Fibroblast of mammary gland (primary cell): Measurements from ENCODE around the gene THBS2.

ENCODE experiments used
- DNase-seq: peaks from one replicate; pipeline ENCODE4 v3.0.0-alpha.2; 2010; ENCODE audit warnings: low read depth
- H3K4me3 ChIP-seq: 2 replicates; pipeline ENCODE4 v1.5.1; 2011; ENCODE audit warnings: low read depth, mild to moderate bottlenecking, low read length, moderate library complexity; ENCODE audit not compliant: control insufficient read depth
- CTCF ChIP-seq: conservative IDR thresholded peaks from 2 replicates; pipeline ENCODE4 v1.5.1; 2011; ENCODE audit warnings: low read depth, low read length, inconsistent platforms; ENCODE audit not compliant: control insufficient read depth, insufficient read depth

THBS2 gene

DNA sequence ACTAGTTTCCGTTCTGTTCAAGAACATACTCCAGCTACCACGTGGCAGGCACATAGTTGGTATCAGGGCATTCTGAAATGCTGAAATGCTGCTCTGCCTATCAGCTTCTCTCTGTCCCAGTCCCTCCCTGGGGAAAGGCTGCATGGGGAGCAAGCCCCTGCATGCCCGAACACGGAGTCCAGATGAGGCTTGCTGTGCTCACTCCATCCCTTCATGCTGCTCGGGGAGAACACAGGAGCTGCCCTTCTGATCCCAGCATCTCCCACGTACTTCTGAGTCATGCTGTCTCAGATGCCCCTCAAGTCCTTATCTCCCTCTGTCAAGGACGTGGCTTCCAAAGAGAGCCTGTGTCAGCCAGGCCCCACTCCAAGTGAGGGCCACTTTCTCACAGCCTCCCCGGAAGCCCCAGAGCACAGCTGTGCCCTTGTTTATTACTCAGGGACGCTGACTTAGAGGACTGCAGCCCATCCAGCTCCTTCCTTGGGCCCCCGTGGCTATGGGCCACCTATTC is 29.4 kb downstream of the THBS2 start:
- DNase-seq: peak; percentile 96
- TF ChIP-seq CTCF: no peak
- H3K4me3 ChIP-seq: no peak overlapping the region

DNA sequence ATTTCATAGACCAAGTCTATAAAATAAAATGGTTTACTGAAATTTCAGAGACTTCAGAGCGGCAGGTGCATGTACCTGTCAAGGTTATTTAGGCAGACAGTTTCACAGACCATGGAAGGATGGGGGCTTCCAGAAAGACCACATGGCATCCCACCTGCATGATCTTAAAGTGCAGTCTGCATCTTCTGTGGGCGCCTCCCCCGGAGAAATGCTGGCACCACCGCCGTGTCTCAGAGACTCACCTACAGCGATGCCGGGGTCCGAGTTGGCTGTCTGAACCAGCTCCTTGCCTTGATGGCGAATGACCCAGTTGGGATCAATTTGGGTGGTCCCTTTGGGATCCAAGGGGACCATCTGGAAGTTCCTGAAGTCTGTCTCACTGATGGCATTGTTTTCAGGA is 30.6 kb downstream of the THBS2 start:
- DNase-seq: no peak
- no peak overlapping the region for H3K4me3 ChIP-seq
- no peak for TF ChIP-seq CTCF

DNA sequence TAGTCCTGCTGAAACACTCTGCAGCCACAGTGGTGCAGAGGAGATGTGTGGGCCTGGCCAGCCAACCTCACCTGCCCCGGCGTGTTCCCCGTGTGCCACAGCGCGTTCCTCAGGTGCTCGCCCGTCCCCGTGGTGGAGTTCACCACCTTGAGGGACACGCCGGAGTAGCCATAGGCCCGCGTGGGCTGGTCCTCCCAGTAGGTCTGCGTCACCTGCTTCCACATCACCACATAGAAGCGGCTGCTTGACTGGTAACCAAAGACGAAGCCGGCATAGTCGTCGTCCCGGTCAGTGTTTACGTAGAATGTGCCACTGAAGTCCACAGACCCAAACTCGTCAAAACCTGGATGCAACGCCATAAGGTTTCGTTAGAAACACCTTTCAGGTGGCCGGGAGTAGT is 31.5 kb downstream of the THBS2 start:
- no peak for TF ChIP-seq CTCF

DNA sequence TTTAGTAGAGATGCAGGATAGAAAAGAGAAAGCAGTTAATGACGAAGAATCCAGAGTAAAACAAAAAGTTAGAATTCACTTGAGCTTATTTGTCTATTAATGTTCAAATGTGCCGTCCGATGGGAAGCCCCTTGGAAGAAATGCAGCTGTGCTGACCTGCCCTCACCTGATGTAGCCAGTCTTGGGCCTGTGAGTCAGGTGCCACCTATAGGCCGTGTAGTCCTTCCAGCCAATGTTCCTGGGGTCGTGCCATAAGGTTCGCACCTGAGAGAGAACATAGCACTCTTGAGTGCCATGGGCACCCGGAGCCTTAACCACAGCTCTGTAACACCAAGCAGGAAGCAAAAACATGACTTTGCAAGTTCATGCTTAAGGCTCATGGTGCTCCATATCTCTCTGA is 32.4 kb downstream of the THBS2 start:
- no peak for DNase-seq
- TF ChIP-seq CTCF: no peak
- H3K4me3 ChIP-seq: no peak overlapping the region

More for the DNA sequence above, 31.5 kb downstream of the THBS2 start:
- no peak for DNase-seq
- H3K4me3 ChIP-seq: no peak overlapping the region

DNA sequence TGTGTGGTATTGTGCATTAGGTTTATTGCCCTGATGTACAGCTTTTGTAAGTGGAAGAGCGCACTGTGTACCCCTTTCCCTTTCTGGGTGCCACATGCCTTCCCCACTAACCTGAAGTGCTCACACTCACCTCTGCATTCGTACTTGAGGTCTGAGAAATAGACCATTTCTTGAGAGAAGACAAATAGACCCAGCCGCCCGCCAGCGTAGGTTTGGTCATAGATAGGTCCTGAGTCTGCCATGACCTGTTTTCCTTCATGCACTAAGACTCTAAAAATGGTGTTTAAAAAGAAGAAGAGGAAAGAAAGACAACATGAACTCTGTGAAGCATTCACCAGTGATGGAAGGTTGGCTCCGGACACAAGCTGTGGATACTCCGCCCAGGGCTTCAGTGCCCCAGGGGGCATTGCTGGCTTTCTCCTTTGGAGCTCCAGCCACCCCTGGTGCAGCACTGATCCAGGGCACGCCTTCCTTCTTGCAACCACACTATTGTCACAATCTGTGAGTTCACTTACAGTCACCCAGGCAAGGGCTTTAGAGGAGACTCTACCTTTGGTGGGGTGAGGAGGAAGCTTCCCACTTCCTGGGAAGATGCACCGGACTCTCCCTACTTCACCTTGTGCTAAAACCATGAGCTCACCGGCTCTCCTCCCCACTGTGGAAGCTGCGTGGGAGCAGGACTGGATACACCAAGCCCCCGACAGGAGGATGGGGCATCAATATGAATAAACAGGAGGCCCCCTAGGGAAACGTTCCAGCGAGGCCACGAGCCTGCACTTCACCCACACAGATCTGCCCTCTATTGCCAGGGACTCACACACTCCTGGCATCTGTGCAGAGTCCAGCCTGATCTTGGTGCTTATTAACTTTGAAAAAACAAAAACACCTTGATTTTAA is 33.3 kb downstream of the THBS2 start:
- H3K4me3 ChIP-seq: no peak overlapping the region
- TF ChIP-seq CTCF: no peak
- DNase-seq: no peak

GRCh38 chr6:169217972-169218371 is 35.7 kb downstream of the THBS2 start:
- no peak overlapping the region for H3K4me3 ChIP-seq
- no peak for TF ChIP-seq CTCF
- no peak for DNase-seq
